Measurements from ENCODE around the gene CHGA. TPM values are rescaled to one million over a fixed set of nuclear protein-coding genes. Genes with fewer than 3 reads are reported as not detected.

The CHGA gene, protein sequence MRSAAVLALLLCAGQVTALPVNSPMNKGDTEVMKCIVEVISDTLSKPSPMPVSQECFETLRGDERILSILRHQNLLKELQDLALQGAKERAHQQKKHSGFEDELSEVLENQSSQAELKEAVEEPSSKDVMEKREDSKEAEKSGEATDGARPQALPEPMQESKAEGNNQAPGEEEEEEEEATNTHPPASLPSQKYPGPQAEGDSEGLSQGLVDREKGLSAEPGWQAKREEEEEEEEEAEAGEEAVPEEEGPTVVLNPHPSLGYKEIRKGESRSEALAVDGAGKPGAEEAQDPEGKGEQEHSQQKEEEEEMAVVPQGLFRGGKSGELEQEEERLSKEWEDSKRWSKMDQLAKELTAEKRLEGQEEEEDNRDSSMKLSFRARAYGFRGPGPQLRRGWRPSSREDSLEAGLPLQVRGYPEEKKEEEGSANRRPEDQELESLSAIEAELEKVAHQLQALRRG
- total RNA-seq = not detected

DNA sequence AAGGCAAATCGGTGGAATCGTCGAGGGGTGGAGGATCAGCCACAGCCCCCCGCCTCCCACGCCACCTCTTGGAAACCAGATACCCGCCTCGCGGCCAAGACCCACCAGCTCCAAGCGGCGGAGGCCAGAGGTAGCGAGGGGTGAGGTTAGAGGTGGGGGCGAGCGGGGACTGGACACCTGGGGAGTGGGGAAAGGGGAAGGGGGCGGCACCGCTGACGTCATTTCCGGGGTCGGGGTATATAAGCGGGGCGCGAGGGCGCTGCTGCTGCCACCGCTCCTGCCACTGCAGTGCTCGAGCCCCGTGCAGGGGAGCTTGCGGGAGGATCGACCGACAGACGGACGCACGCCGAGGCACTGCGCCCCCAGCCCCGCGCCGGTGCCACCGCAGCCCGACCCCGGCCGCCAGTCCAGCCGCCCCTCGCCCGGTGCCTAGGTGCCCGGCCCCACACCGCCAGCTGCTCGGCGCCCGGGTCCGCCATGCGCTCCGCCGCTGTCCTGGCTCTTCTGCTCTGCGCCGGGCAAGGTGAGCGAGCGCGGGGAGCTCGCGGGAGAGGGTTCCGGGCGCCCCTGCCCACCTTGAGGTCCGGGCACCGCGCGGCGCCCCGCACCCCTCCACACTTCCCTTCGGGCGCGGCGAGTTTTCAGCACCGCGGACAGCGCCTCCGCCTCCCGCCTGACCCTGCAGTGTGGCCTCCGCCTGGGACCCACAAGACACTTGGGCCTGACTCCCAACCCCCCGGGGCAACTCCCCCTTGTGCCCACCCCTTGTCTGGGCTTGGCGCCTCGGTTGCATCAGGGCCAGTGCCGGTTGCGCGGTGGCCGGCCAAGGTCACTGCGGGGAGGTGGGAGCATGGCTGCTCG lies at the start of gene CHGA:
TSS of gene CHGA (plus strand) at position 268 of the 861 bp plus-strand sequence. CDS start at position 478, 210 bp downstream.

Other genes with a start within 250 kb of the CHGA start
- gene LGMN, start 174.5 kb upstream of the CHGA start, total RNA-seq = 1 to 10 TPM; 7.3 to 7.6 TPM
- 10 to 100 TPM; 17.6 to 18.3 TPM for gene GOLGA5, start 128.8 kb upstream of the CHGA start, total RNA-seq
- 10 to 100 TPM; 53.9 to 57.9 TPM for gene ITPK1, start 192.8 kb downstream of the CHGA start, total RNA-seq